Stimulated activated CD8-positive, alpha-beta memory T cell treated with anti-CD3 and anti-CD28 coated beads, Interleukin-4, amount 100 ng/mL, for 1 hour (primary cell): ENCODE measurements around the gene COMMD7.

Source experiments
- DNase-seq, 2 donors: peaks; one replicate each; pipeline ENCODE4 v3.0.0-alpha.2; 2020; ENCODE audit warnings: low read depth in 2 of 2, low spot score in 1 of 2

The COMMD7 gene

GRCh38 chr20:32743237-32744112 is at the start of gene COMMD7:
COMMD7 (minus strand) TSS chr20:32743467; CDS start chr20:32743391, 76 bp downstream.
- DNase-seq: peak in 1 of 2 donors; percentile 33

GRCh38 chr20:32792731-32793458 is 49.6 kb upstream of the COMMD7 start:
- no peak for DNase-seq

- DNase-seq: no peak
These were observed 49.0 kb upstream of the COMMD7 start for GRCh38 chr20:32792316-32792715.

DNA sequence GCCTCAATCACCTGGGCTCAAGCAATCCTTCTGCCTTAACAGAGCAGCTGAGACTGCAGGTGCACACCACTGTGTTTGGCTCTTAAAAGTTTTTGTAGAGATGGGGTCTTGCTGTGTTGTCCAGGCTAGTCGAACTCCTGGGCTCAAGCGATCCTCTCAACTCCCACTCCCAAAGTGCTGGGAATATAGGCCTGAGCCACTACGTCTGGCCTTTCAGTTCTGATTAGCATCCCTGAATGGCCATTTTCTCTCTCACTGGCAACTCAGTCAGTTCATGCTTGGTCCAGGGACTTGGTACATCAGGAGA is 47.4 kb upstream of the COMMD7 start:
- DNase-seq: no peak

DNA sequence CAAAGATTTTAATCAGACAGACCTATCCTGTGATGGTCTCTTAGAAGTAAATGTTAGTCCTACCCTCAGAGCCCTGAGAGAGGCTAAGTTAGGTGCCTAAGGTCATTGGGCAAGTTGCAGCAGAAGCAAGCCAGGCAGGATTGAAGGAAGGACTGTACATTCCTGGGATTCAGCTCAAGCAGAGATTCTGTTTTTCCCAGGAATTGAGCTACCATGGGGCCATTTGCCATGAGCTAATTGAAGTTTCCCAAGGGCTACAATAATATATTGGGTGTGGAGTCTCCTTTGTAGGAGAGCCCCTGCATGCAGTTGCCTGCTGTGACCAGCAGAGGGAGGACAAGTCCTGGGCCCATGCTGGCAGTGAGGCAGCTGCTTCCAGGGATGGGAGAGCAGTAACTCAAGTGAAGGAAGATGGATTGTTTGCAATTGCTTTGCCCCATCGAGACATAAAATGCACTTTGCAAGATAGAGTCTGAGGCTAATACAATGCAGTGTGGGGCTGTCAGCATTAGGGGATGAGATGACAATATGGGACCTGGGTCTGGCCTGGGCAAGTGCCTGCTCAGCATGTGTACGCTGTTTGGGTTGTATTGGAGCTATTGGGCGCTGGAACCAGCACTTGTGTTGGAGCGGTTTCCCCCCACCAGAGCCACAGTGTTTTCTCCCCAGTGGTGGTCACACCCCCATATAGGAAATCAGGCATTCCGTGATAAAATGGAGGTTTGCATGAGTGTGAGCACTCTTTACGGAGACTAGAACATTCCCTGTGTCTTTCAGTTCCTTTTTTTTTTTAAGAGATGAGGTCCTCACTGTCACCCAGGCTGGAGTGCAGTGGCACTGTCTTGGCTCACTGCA is 46.9 kb upstream of the COMMD7 start:
- DNase-seq: peak; percentile 41 to 61

DNA sequence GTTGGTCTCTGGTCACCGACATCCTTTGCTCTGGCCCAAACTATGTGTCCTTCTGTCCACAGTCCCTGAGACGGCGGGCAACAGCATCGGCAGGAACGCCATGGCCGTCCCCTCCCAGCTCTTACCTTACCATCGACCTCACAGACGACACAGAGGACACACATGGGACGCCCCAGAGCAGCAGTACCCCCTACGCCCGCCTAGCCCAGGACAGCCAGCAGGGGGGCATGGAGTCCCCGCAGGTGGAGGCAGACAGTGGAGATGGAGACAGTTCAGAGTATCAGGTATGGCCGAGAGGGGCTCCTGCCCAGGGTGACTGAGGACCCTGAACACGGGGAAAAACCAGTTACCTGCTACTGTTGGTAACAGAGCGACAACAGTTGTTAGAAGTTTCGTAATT is 43.9 kb upstream of the COMMD7 start:
- DNase-seq: no peak

DNA sequence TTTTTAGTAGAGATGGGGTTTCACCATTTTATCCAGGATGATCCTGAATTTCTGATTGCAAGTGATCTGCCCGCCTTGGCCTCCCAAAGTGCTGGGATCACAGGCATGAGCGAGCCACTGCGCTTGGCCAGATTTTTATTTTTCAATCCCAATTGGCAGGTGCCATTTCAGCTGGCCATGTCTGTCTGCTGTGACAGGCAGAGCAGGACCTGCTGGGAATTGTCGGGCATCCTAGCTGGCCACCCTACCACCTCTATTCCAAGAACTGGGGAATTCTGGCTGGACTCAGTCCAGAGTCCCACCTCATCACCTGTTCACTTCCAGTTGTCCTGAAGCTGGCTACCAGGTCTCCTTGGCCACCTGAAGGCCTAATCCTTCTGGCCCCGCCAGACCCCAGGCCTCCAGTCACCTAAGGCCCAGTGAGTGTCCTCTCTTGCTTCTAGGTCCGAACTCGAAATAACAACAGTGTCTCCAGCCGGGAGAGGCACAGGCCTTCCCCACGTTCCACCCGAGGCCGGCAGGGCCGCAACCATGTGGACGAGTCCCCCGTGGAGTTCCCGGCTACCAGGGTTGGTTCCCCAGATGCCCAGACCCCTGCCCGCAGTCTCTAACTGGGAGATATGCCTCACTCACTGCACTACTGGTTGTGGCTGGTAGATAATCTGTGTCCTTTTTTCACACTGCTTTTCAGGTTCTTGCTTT is 42.9 kb upstream of the COMMD7 start:
- DNase-seq: no peak

DNA sequence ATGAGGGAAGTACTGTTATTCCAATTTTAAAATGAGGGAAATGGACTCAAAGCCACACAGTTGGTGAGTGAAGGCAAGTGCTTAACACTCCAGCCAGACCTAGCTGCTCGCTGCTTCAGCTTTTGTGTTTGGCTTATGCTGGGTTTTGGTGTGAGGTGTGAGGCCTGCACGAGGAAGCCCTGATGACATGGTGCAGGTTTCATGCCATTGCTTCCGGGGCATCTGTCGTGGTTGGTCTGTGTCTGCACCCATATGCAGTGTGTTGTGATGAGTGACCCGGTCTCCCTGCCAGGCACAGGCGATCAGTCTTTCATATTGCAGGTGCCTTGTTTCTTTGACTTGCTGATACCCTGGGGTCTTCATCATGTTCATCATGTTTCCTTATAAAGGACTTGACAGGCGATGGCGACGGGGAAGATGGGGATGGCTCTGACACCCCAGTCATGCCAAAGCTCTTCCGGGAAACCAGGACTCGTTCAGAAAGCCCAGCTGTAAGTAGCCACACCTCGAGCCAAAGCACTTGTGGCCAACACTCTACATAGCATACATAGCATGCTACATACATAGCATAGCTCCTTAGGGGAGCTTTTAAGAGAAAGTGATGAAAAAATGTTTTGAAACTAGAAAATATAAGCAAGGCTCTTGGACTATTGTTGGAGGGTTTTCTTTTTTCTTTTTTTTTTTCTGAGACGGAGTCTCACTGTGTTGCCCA is 41.3 kb upstream of the COMMD7 start:
- DNase-seq: no peak

DNA sequence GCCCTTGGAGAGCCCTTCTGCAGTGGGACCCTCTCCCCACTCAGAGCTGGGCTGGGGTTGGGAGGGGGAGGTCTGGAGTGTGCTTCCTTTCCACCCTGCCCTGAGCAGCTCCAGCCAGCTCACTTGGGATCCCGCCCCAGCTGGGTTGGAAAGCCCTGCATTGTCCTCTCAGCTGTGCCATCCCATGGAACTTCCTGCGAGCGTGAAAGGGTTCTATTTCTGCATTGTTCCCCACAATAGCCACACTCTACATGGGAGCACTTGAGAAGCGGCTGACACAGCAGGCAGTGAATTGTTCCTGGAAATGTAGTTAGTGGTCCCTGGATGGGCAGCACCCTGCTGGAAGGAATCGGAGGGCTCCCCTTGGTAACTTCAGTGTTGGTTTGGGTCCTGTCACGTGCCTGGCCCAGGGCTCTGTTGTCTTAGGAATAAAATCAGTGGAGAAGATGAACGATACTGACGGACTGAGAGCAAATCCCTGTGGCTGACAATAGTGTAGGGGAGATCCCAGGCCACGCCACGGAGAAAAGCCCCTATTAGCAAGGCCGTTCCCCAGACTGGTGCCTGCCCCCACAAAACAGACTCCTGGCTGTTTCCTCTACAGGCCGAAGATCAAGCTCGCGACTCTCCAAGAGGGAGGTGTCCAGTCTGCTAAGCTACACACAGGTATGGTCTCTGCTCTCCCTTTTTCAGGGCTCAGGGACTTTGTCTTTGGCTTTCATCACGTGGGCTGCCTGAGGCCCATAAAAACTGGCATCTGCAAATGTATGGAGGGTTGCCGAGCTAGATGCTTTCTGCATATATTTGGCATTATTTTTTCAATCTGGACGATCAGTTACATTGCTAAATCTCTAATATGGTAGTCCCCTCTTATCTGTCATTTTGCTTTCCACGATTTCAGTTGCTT is 37.7 kb upstream of the COMMD7 start:
- no peak for DNase-seq

DNA sequence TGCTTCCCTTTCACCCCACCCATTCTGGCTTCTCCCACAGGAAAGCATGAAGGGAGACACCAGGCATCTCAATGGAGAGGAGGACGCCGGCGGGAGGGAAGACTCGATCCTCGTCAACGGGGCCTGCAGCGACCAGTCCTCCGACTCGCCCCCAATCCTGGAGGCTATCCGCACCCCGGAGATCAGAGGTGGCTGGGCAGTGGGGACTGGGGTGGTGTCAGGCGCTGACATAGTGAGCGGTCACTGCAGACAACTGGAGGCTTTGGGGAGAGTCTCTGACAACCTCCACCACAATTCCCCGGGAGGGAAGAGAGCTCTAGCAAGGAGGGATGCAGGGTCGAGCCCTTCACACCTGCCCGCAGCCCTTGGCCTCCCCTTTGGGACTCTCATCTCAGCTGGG is 37.0 kb upstream of the COMMD7 start:
- no peak for DNase-seq

DNA sequence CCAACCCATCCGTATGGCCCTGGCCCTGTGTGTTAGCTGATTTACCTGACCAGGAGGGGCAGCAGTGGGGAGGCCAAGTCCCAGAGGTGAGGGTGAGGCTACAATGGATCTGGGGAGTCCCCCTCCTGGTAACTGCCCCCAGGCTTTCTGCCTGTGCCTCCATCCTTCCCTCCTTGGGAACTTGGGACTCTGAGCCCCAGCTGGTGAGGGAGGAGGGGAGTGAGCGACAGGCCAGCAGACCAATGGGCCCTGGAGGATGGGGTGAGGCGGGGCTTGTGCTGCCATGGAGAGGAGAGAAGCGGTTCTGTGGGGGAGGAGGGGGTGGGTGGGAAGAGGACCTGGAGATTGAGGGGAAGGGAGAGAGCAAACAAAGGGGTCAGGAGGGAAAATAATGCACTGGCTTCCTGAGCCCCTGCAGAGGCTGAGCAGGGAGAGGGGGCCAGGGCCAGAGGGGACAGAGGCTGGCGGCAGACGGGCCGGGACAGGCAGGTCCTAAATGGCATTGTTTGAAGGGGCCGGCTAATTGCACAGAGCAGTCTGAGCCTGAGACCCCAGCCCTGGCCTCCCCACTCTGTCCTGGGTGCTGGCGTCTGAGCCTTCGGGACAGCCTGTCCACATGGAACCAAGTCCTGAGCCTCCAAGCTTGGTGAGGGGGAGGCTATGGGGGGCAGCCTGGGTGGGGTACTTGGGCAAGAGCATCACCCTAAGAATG is 36.4 kb upstream of the COMMD7 start:
- no peak for DNase-seq

GRCh38 chr20:32777177-32777956 is 34.1 kb upstream of the COMMD7 start:
- DNase-seq: no peak

DNA sequence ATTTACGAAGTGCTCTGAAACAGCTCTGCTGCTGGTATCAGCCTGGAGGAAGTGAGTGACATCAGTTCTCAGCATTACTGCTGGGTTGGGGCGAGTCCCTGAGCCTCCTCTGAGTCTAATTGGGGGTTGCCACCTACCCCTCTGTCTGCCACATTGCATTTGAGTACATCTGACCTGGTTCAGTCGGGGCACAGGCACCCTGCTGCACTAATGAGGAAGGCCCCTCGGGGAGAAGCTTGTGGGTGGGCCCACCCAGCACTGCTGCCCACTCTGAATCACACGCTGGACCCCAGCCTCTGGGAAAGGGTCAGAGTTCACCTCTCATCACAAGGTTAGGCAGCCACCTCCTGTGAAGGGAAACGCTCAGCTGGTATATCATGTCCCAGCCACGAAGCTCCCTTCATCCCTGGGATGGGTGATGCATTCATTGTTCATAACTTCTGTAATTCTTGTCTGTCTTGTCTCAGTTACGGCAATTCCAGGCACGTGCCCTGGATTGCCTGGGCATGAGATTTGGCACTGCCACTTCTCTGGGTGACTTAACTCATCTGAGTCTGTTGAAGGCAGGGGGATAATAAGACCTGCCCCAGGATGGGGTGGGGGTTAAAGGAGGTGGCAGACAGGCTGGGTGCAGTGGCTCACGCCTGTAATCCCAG is 32.2 kb upstream of the COMMD7 start:
- DNase-seq: no peak

GRCh38 chr20:32773855-32774254 is 30.6 kb upstream of the COMMD7 start:
- DNase-seq: no peak

GRCh38 chr20:32773223-32773622 is 30.0 kb upstream of the COMMD7 start:
- no peak for DNase-seq

DNA sequence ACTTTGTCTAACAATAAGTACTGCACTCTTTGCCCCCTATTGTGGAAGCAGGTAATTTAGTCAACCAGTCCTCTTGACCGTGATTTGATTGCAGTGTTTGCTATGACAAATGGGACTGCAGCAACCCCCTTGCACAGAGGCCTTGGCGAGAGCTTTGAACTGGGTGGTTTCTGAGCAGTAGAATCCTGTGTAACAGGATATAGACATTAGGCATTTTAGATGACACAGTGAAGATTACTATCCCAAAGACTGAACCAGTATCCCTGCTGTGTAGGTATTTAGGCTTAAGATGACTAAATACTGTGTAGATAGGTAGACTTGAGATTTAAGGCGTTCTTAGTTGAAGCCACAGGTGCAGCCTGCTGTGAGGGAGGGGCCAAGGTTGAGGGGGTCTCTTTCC is 28.8 kb upstream of the COMMD7 start:
- DNase-seq: no peak

DNA sequence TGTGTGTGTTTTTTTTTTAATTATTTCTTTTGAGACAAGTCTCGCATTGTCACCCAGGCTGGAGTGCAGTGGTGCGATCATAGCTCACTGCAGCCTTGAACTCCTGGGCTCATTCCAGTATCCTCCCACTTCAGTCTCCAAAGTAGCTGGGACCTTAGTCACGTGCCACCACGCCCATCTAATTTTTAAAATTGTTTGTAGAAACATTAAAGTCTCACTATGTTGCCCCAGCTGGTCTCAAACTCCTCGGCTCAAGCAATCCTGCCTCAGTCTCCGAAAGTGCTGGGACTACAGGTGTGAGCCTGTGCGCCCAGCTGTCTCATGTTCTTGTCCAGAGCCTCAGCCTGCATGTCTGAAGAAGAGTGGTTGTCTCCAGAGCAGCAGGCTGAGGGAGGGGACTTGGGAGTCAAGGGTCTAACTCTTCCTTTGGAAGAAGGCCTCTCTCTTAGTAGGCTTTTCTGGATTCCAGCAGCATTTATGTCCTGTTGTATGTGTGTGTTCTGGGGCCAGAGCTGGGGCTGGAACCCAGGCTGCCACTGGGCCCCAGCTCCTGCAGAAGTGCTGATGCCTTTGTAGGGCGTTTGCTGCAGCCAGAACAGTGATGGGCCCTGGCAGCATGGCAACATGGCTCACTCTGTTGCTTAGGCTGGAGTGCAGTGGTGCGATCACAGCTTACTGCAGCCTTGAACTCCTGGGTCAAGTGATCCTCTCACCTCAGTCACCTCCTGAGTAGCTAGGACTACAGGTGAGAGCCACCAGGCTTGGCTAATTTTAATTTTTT is 24.3 kb upstream of the COMMD7 start:
- DNase-seq: no peak
